ENCODE results near the gene TBC1D12. TPM values are rescaled to one million over a fixed set of nuclear protein-coding genes. Genes with fewer than 3 reads are reported as not detected.

Gene TBC1D12
- total RNA-seq, 1 donor from 2014 or later, result 6.9 TPM

DNA sequence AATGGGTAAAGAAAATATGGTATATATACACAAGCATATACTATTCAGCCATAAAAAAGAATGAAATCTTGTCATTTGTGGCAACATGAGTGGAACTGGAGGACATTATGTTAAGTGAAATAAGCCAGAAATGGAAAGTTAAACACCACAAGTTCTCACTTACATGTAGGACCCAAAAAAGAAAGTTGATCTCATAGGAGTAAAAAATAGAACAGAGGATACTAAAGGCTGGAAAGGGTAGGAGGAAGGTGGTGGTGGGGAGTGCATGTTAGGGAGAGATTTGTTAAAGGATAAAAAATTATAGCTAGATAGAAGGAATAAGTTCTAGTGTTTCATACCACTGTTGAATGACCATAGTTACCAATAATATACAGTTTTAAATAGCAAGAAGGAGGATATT, 48.4 kb downstream of the TBC1D12 start:
- Histone ChIP-seq H3K79me2 (ENCODE audit: low read depth) (no peaks in the 10 kb centered on the region), H3K27ac (no peak overlapping the region), H3K9me3 (ENCODE audit: low read depth) (peaks cover 4% of the 10 kb centered on the region), H2AFZ (replicated peaks) (no peak overlapping the region), H3K27me3 (no peaks in the 10 kb centered on the region), H3K4me3 (no peak overlapping the region), H3K4me1 (no peaks in the 10 kb centered on the region), H3K9ac (no peak overlapping the region), H3F3A (ENCODE audit: low read depth) (no peaks in the 10 kb centered on the region), H4K20me1 (ENCODE audit: low read depth) (no peaks in the 10 kb centered on the region), H3K4me2 (no peak overlapping the region), H3K36me3 (no peaks in the 10 kb centered on the region)
- H3K36me3 Mint-ChIP-seq, result peaks cover 17% of the 10 kb centered on the region
- peaks cover 6% of the 10 kb centered on the region for H3K9me3 Mint-ChIP-seq
- no peaks in the 10 kb centered on the region for H3K4me1 Mint-ChIP-seq
- DNase-seq (ENCODE audit: low spot score), result no peak
- no peak overlapping the region for H3K27ac Mint-ChIP-seq
- TF ChIP-seq EZH2phosphoT487 (IDR thresholded peaks at IDR 0.05) (no peak), EZH2 (IDR thresholded peaks at IDR 0.05) (no peak)
- TF ChIP-seq, protein P1, sequence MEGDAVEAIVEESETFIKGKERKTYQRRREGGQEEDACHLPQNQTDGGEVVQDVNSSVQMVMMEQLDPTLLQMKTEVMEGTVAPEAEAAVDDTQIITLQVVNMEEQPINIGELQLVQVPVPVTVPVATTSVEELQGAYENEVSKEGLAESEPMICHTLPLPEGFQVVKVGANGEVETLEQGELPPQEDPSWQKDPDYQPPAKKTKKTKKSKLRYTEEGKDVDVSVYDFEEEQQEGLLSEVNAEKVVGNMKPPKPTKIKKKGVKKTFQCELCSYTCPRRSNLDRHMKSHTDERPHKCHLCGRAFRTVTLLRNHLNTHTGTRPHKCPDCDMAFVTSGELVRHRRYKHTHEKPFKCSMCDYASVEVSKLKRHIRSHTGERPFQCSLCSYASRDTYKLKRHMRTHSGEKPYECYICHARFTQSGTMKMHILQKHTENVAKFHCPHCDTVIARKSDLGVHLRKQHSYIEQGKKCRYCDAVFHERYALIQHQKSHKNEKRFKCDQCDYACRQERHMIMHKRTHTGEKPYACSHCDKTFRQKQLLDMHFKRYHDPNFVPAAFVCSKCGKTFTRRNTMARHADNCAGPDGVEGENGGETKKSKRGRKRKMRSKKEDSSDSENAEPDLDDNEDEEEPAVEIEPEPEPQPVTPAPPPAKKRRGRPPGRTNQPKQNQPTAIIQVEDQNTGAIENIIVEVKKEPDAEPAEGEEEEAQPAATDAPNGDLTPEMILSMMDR (IDR thresholded peaks at IDR 0.05), result no peak
- H3K27me3 Mint-ChIP-seq (ENCODE audit: insufficient read depth, low read depth), result no peaks in the 10 kb centered on the region
- H3K4me3 Mint-ChIP-seq, result no peak overlapping the region

DNA sequence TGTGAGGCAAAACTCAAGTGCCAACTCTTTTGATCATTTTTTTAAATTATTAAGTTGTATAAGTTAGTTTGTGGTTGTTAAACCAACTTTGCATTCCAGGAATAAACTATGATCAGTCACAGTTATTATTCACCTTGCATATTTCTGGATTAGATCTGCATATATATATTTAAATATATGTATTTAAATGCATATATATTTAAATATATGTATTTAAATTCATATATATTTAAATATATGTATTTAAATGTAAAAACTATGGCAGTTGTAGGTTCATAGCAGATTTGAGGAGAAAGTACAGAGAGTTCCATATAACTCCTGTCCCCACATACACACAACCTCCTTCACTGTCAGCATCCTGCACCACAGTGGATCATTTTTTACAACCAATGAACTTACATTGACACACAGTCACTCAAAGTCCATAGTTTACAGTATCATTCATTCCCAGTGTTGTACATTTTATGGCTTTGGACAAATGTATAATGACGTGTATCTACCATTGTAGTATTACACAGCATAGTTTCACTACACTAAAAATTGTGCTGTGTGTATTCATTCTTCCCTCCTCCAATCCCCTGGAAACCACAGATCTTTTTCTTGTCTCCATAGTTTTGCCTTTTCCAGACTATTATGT, 49.7 kb downstream of the TBC1D12 start:
- Histone ChIP-seq H3K27ac (no peak overlapping the region), H4K20me1 (ENCODE audit: low read depth) (no peaks in the 10 kb centered on the region), H3K27me3 (no peaks in the 10 kb centered on the region), H3K79me2 (ENCODE audit: low read depth) (no peaks in the 10 kb centered on the region), H3K4me2 (no peak overlapping the region), H3K4me3 (no peak overlapping the region), H3K9ac (no peak overlapping the region), H2AFZ (replicated peaks) (no peak overlapping the region), H3K4me1 (no peaks in the 10 kb centered on the region), H3F3A (ENCODE audit: low read depth) (no peaks in the 10 kb centered on the region), H3K9me3 (ENCODE audit: low read depth) (peaks cover 10% of the 10 kb centered on the region), H3K36me3 (no peaks in the 10 kb centered on the region)
- Mint-ChIP-seq H3K27me3 (ENCODE audit: insufficient read depth, low read depth) (no peaks in the 10 kb centered on the region), H3K36me3 (peaks cover 19% of the 10 kb centered on the region), H3K4me1 (no peaks in the 10 kb centered on the region), H3K9me3 (peaks cover 9% of the 10 kb centered on the region), H3K4me3 (no peak overlapping the region), H3K27ac (no peak overlapping the region)
- DNase-seq (ENCODE audit: low spot score), result no peak
- TF ChIP-seq EZH2 (IDR thresholded peaks at IDR 0.05), result no peak
- TF ChIP-seq, protein P1 (IDR thresholded peaks at IDR 0.05), result no peak
- TF ChIP-seq EZH2phosphoT487 (IDR thresholded peaks at IDR 0.05), result no peak

DNA sequence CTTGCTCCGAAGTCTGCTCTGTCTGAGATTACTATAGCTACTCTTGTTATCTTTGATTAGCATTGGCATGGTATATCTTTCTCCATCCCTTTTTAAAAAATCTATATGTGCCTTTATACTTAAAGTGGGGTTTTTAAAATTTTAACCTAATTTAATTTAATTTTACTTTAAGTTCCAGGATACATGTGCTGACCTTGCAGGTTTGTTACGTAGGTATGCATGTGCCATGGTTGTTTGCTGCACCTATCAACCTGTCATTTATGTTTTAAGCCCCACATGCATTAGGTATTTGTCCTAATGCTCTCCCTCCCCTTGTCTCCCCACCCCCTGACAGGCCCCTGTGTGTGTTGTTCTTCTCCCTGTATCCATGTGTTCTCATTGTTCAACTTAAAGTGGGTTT, 54.6 kb downstream of the TBC1D12 start:
- Histone ChIP-seq H4K20me1 (ENCODE audit: low read depth) (no peaks in the 10 kb centered on the region), H3K9ac (no peak overlapping the region), H3F3A (ENCODE audit: low read depth) (no peaks in the 10 kb centered on the region), H3K27ac (no peak overlapping the region), H3K27me3 (no peaks in the 10 kb centered on the region), H2AFZ (replicated peaks) (no peak overlapping the region), H3K4me3 (no peak overlapping the region), H3K4me1 (no peaks in the 10 kb centered on the region), H3K4me2 (no peak overlapping the region), H3K36me3 (no peaks in the 10 kb centered on the region), H3K79me2 (ENCODE audit: low read depth) (no peaks in the 10 kb centered on the region), H3K9me3 (ENCODE audit: low read depth) (peaks cover 10% of the 10 kb centered on the region)
- Mint-ChIP-seq H3K4me1 (no peaks in the 10 kb centered on the region), H3K27me3 (ENCODE audit: insufficient read depth, low read depth) (no peaks in the 10 kb centered on the region), H3K27ac (no peak overlapping the region), H3K36me3 (peaks cover 29% of the 10 kb centered on the region), H3K4me3 (no peak overlapping the region), H3K9me3 (peaks cover 21% of the 10 kb centered on the region)
- TF ChIP-seq EZH2phosphoT487 (IDR thresholded peaks at IDR 0.05), result no peak
- no peak for TF ChIP-seq EZH2 (IDR thresholded peaks at IDR 0.05)
- TF ChIP-seq, protein P1 (IDR thresholded peaks at IDR 0.05), result no peak
- DNase-seq (ENCODE audit: low spot score), result no peak

All from neural progenitor cell (in vitro differentiated cells).